ENCODE measurements around the gene ZNF761. TPM values are rescaled to one million over a fixed set of nuclear protein-coding genes. Genes with fewer than 3 reads are reported as not detected.
"Not testable (repeated sequence)": the region's sequence is repeated elsewhere in the genome, so short reads cannot be mapped to it uniquely, and the experiment has no call there.

ZNF761 gene
- total RNA-seq, 5 donors from 2014 or later (not counting 1 experiment from before 2014, with no cell fraction given), result 9.6 to 14.5 (median 13.0) TPM

DNA sequence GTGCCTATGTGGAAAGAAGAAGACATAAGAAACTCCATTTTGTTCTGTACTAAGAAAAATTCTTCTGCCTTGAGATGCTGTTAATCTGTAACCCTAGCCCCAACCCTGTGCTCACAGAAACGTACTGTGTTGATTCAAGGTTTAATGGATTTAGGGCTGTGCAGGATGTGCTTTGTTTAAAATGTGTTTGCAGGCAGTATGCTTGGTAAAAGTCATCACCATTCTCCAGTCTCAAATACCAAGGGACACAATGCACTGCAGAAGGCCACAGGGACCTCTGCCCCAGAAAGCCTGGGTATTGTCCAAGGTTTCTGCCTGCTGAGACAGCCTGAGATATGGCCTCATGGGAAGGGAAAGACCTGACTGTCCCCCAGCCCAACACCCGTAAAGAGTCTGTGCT, 12.0 kb downstream of the ZNF761 start:
- H3K4me3 Mint-ChIP-seq; H3K4me1 Mint-ChIP-seq; H3K27ac Mint-ChIP-seq; POLR2A ChIA-PET; H3K27me3 ChIP-seq (replicated peaks in 1 of 2; ENCODE audit: control insufficient read depth in 2 of 2, extremely low read depth in 1 of 2, insufficient read depth in 2 of 2, low read length in 1 of 2); DNase-seq; H3K27me3 Mint-ChIP-seq; CTCF ChIA-PET; ATAC-seq (replicated peaks in 1 of 4); H3K4me3 ChIP-seq (ENCODE audit: control insufficient read depth in 1 of 2, extremely low read depth in 1 of 2, low read length in 1 of 2); H3K9me3 ChIP-seq; H3K27ac ChIP-seq (ENCODE audit: low read length); H3K4me1 ChIP-seq (ENCODE audit: control insufficient read depth in 1 of 2, extremely low read depth in 1 of 2, insufficient read depth in 2 of 2, low read length in 2 of 2): not testable (repeated sequence)
- peaks cover 17 to 37% (median 35%) of the 10 kb centered on the region in 3 donors for H3K9me3 Mint-ChIP-seq
- peaks cover 81% of the 10 kb centered on the region for H3K36me3 Mint-ChIP-seq
- H3K36me3 ChIP-seq (ENCODE audit: control insufficient read depth in 2 of 2, extremely low read depth in 1 of 2, insufficient read depth in 1 of 2, low read length in 1 of 2), result peaks cover 16 to 32% of the 10 kb centered on the region in 2 donors
- WGBS (ENCODE audit: insufficient coverage), result 100% methylated on average over 1 of the region's 2 CpGs

- H3K4me3 Mint-ChIP-seq; CTCF ChIA-PET; ATAC-seq (replicated peaks in 1 of 4); H3K27ac ChIP-seq (ENCODE audit: low read length); H3K27me3 Mint-ChIP-seq; H3K4me3 ChIP-seq (ENCODE audit: control insufficient read depth in 1 of 2, extremely low read depth in 1 of 2, low read length in 1 of 2); H3K27me3 ChIP-seq (replicated peaks in 1 of 2; ENCODE audit: control insufficient read depth in 2 of 2, extremely low read depth in 1 of 2, insufficient read depth in 2 of 2, low read length in 1 of 2); H3K4me1 Mint-ChIP-seq; H3K9me3 ChIP-seq; H3K4me1 ChIP-seq (ENCODE audit: control insufficient read depth in 1 of 2, extremely low read depth in 1 of 2, insufficient read depth in 2 of 2, low read length in 2 of 2); DNase-seq; H3K27ac Mint-ChIP-seq: not testable (repeated sequence)
- peaks cover 24 to 35% of the 10 kb centered on the region in 2 donors for H3K36me3 ChIP-seq (ENCODE audit: control insufficient read depth in 2 of 2, extremely low read depth in 1 of 2, insufficient read depth in 1 of 2, low read length in 1 of 2)
- peaks cover 17 to 41% (median 41%) of the 10 kb centered on the region in 3 donors for H3K9me3 Mint-ChIP-seq
- POLR2A ChIA-PET, result interaction anchor here in 1 of 2 donors (0.6 kb wide), 1 partner anchor 683 kb away, joined by 7 read pairs; no protein-coding TSS in a partner anchor
- H3K36me3 Mint-ChIP-seq, result peaks cover 86% of the 10 kb centered on the region
- 100% methylated on average over 3 of the region's 5 CpGs for WGBS (ENCODE audit: insufficient coverage)
These were observed 15.4 kb downstream of the ZNF761 start for GRCh38 chr19:53447196-53447595.

- no peak overlapping the region for H3K27ac Mint-ChIP-seq
- ATAC-seq (replicated peaks in 1 of 4) (no peak), DNase-seq (no peak)
- peaks cover 23% of the 10 kb centered on the region for H3K9me3 ChIP-seq
- no peak overlapping the region for H3K4me3 Mint-ChIP-seq
- no peak overlapping the region for H3K27ac ChIP-seq (ENCODE audit: low read length)
- 100% methylated on average over 1 of the region's 9 CpGs for WGBS (ENCODE audit: insufficient coverage)
- peaks cover 34 to 59% (median 52%) of the 10 kb centered on the region in 3 donors for H3K9me3 Mint-ChIP-seq
- H3K4me3 ChIP-seq (ENCODE audit: control insufficient read depth in 1 of 2, extremely low read depth in 1 of 2, low read length in 1 of 2), result no peak overlapping the region
- CTCF ChIA-PET, result no interaction called here
- POLR2A ChIA-PET, result no interaction called here
- no peaks in the 10 kb centered on the region for H3K27me3 ChIP-seq (replicated peaks in 1 of 2; ENCODE audit: control insufficient read depth in 2 of 2, extremely low read depth in 1 of 2, insufficient read depth in 2 of 2, low read length in 1 of 2)
- no peaks in the 10 kb centered on the region for H3K4me1 Mint-ChIP-seq
- no peaks in the 10 kb centered on the region for H3K27me3 Mint-ChIP-seq
- no peaks in the 10 kb centered on the region for H3K4me1 ChIP-seq (ENCODE audit: control insufficient read depth in 1 of 2, extremely low read depth in 1 of 2, insufficient read depth in 2 of 2, low read length in 2 of 2)
- H3K36me3 ChIP-seq (ENCODE audit: control insufficient read depth in 2 of 2, extremely low read depth in 1 of 2, insufficient read depth in 1 of 2, low read length in 1 of 2), result peaks cover 22 to 40% of the 10 kb centered on the region in 2 donors
- peaks cover 74% of the 10 kb centered on the region for H3K36me3 Mint-ChIP-seq
These were observed 24.0 kb downstream of the ZNF761 start for GRCh38 chr19:53455828-53456227.

- DNase-seq; H3K4me1 ChIP-seq (ENCODE audit: control insufficient read depth in 1 of 2, extremely low read depth in 1 of 2, insufficient read depth in 2 of 2, low read length in 2 of 2); H3K4me1 Mint-ChIP-seq; H3K36me3 ChIP-seq (ENCODE audit: control insufficient read depth in 2 of 2, extremely low read depth in 1 of 2, insufficient read depth in 1 of 2, low read length in 1 of 2); ATAC-seq (replicated peaks in 1 of 4); CTCF ChIA-PET; H3K27ac ChIP-seq (ENCODE audit: low read length); H3K4me3 ChIP-seq (ENCODE audit: control insufficient read depth in 1 of 2, extremely low read depth in 1 of 2, low read length in 1 of 2); POLR2A ChIA-PET; H3K4me3 Mint-ChIP-seq; H3K27ac Mint-ChIP-seq: not testable (repeated sequence)
- Histone ChIP-seq H3K9me3 (peaks cover 16% of the 10 kb centered on the region), H3K27me3 (replicated peaks in 1 of 2; ENCODE audit: control insufficient read depth in 2 of 2, extremely low read depth in 1 of 2, insufficient read depth in 2 of 2, low read length in 1 of 2) (peaks cover 0 to 25% of the 10 kb centered on the region in 2 experiments)
- peaks cover 12 to 15% of the 10 kb centered on the region in 2 donors for H3K27me3 Mint-ChIP-seq
- peaks cover 44 to 68% (median 63%) of the 10 kb centered on the region in 3 donors for H3K9me3 Mint-ChIP-seq
- 36% methylated on average over 2 of the region's 11 CpGs for WGBS (ENCODE audit: insufficient coverage)
- H3K36me3 Mint-ChIP-seq, result peaks cover 43% of the 10 kb centered on the region
These were observed 28.4 kb downstream of the ZNF761 start for GRCh38 chr19:53460131-53460721.

GRCh38 chr19:53461866-53462265, 30.1 kb downstream of the ZNF761 start:
- Histone ChIP-seq H3K27me3 (replicated peaks in 1 of 2; ENCODE audit: control insufficient read depth in 2 of 2, extremely low read depth in 1 of 2, insufficient read depth in 2 of 2, low read length in 1 of 2) (peaks cover 0 to 27% of the 10 kb centered on the region in 2 experiments), H3K4me1 (ENCODE audit: control insufficient read depth in 1 of 2, extremely low read depth in 1 of 2, insufficient read depth in 2 of 2, low read length in 2 of 2) (peaks cover 2 to 4% of the 10 kb centered on the region in 2 experiments), H3K4me3 (ENCODE audit: control insufficient read depth in 1 of 2, extremely low read depth in 1 of 2, low read length in 1 of 2) (no peak overlapping the region), H3K27ac (ENCODE audit: low read length) (no peak overlapping the region), H3K9me3 (peaks cover 10% of the 10 kb centered on the region), H3K36me3 (ENCODE audit: control insufficient read depth in 2 of 2, extremely low read depth in 1 of 2, insufficient read depth in 1 of 2, low read length in 1 of 2) (no peaks in the 10 kb centered on the region)
- H3K27me3 Mint-ChIP-seq, result peaks cover 12 to 15% of the 10 kb centered on the region in 2 donors
- H3K36me3 Mint-ChIP-seq, result peaks cover 27% of the 10 kb centered on the region
- no peak overlapping the region for H3K4me3 Mint-ChIP-seq
- POLR2A ChIA-PET, result no interaction called here
- H3K27ac Mint-ChIP-seq, result no peak overlapping the region
- WGBS (ENCODE audit: insufficient coverage), result 94% methylated on average over 3 of the region's 6 CpGs
- H3K9me3 Mint-ChIP-seq, result peaks cover 28 to 52% (median 46%) of the 10 kb centered on the region in 3 donors
- H3K4me1 Mint-ChIP-seq, result peaks cover 4 to 11% (median 7%) of the 10 kb centered on the region in 3 donors
- CTCF ChIA-PET, result no interaction called here
- DNase-seq (no peak), ATAC-seq (replicated peaks in 1 of 4) (no peak)

DNA sequence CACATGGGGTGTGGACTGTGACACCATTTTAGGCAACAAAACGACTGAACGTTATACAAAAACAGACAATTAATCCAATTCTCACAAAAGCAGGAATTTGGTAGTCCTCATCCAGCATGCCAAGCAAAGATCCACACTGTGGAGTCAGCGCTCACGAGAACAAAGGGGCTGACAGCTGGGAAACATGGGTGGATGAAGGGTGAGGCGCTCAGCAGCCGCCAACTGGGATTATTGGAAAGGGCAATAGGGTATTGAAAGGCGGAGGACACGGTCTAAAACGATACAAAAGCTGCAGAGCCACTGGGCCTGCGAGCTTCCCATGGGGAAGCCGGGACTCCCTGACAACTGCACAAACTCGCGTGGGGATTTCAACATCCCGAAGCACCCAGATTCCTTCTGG, 31.1 kb downstream of the ZNF761 start:
- POLR2A ChIA-PET, result no interaction called here

More for the DNA sequence above, 31.1 kb downstream of the ZNF761 start:
- CTCF ChIA-PET, result no interaction called here
- H3K27me3 ChIP-seq (replicated peaks in 1 of 2; ENCODE audit: control insufficient read depth in 2 of 2, extremely low read depth in 1 of 2, insufficient read depth in 2 of 2, low read length in 1 of 2), result peaks cover 0 to 27% of the 10 kb centered on the region in 2 experiments
- H3K36me3 ChIP-seq (ENCODE audit: control insufficient read depth in 2 of 2, extremely low read depth in 1 of 2, insufficient read depth in 1 of 2, low read length in 1 of 2), result no peaks in the 10 kb centered on the region
- Mint-ChIP-seq H3K9me3 (peaks cover 24 to 44% (median 40%) of the 10 kb centered on the region in 3 donors), H3K27me3 (peaks cover 12 to 15% of the 10 kb centered on the region in 2 donors), H3K4me3 (no peak overlapping the region), H3K36me3 (peaks cover 24% of the 10 kb centered on the region), H3K27ac (no peak overlapping the region), H3K4me1 (peaks cover 8 to 12% (median 11%) of the 10 kb centered on the region in 3 donors)
- no peak for ATAC-seq (replicated peaks in 1 of 4)
- peaks cover 5% of the 10 kb centered on the region for H3K9me3 ChIP-seq
- H3K4me1 ChIP-seq (ENCODE audit: control insufficient read depth in 1 of 2, extremely low read depth in 1 of 2, insufficient read depth in 2 of 2, low read length in 2 of 2), result peaks cover 4 to 12% of the 10 kb centered on the region in 2 experiments
- 64% methylated on average over 14 of the region's 14 CpGs for WGBS (ENCODE audit: insufficient coverage)
- DNase-seq, result no peak
- no peak overlapping the region for H3K4me3 ChIP-seq (ENCODE audit: control insufficient read depth in 1 of 2, extremely low read depth in 1 of 2, low read length in 1 of 2)
- no peak overlapping the region for H3K27ac ChIP-seq (ENCODE audit: low read length)
